Spleen (tissue), 7 donors: ENCODE measurements around the gene RDH12.

Experiments used
- POLR2A ChIP-seq, 3 donors: fragments of 450-650 bp; IDR thresholded peaks; one replicate each; pipeline ENCODE4 v1.5.1; 2017; ENCODE audit warnings: antibody characterized with exemption in 3 of 3, mild to moderate bottlenecking in 1 of 3
- POLR2AphosphoS5 ChIP-seq, 3 donors: sonication (generic); formaldehyde crosslinking; IDR thresholded peaks; one replicate each; pipeline ENCODE4 v1.5.1; 2017; ENCODE audit warnings: antibody characterized with exemption in 3 of 3
- TF ChIP-seq, protein P1 (sequence below), 11 experiments: fragments of 200-600 bp in 7 of 11; fragments of 450-650 bp in 4 of 11; sonication (generic) in 4 of 11; IDR thresholded peaks in 8 of 11; conservative IDR thresholded peaks in 3 of 11; 1 replicate in 7 of 11; 2 replicates in 4 of 11; pipeline versions ENCODE4 v1.4.0 to v1.8.0; 2016 to 2021; ENCODE audit warnings: antibody characterized with exemption in 11 of 11, inconsistent platforms in 4 of 11, mild to moderate bottlenecking in 1 of 11
- donor health status: DM: no; HTN: no; CAD: no; lungs with moderate emphysema.
- donor health status: DM: no; HTN: no; CAD: no.
- donor health status: DM: no; HTN: no; CAD: no.

DNA sequence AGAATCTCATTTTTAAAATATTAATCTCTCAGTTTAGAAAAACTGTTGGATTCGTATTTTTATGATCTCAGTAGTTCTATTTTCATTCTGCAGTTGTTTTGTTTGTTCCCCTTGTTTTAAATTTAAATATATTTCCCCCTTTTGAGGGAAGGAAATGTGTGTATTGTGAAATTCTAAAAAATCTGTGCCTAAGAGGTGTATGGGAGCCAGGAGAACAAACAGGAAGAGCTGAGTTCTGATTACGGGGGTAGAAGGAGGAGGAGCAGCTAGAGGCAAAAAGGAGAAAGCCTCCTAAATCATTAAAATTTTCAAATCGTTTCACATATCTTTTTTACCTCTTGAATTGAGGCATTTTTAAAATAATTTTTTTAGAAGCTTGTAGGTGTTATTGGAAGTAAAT, 2.3 kb downstream of the RDH12 start:
- TF ChIP-seq, protein P1, sequence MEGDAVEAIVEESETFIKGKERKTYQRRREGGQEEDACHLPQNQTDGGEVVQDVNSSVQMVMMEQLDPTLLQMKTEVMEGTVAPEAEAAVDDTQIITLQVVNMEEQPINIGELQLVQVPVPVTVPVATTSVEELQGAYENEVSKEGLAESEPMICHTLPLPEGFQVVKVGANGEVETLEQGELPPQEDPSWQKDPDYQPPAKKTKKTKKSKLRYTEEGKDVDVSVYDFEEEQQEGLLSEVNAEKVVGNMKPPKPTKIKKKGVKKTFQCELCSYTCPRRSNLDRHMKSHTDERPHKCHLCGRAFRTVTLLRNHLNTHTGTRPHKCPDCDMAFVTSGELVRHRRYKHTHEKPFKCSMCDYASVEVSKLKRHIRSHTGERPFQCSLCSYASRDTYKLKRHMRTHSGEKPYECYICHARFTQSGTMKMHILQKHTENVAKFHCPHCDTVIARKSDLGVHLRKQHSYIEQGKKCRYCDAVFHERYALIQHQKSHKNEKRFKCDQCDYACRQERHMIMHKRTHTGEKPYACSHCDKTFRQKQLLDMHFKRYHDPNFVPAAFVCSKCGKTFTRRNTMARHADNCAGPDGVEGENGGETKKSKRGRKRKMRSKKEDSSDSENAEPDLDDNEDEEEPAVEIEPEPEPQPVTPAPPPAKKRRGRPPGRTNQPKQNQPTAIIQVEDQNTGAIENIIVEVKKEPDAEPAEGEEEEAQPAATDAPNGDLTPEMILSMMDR (IDR thresholded peaks at IDR 0.05 in 8 of 11, conservative IDR thresholded peaks at IDR 0.05 in 3 of 11) = no peak
- TF ChIP-seq POLR2A (IDR thresholded peaks at IDR 0.05) (no peak), POLR2AphosphoS5 (IDR thresholded peaks at IDR 0.05) (no peak)
